ENCODE results near the gene TIPARP.

The TIPARP gene

GRCh38 chr3:156674046-156674910, at the start of gene TIPARP (continued):
- peak; percentile 77 for TF ChIP-seq ZNF341 (tag by site-specific recombination; IDR thresholded peaks at IDR 0.05; ENCODE audit: low read depth)
- no peak for TF ChIP-seq ZFP41 (tag by site-specific recombination; IDR thresholded peaks at IDR 0.05; ENCODE audit: borderline replicate concordance)
- TF ChIP-seq ZNF514 (tag by site-specific recombination; IDR thresholded peaks at IDR 0.05), result no peak
- TF ChIP-seq ZNF155 (tag by site-specific recombination; IDR thresholded peaks at IDR 0.05), result no peak
- peak; percentile 89 for TF ChIP-seq EGR2 (tag by site-specific recombination; IDR thresholded peaks at IDR 0.05; ENCODE audit: low read depth)
- TF ChIP-seq ZNF148 (tag by site-specific recombination; IDR thresholded peaks at IDR 0.05; ENCODE audit: borderline replicate concordance), result no peak
- TF ChIP-seq ZIC2 (tag by site-specific recombination; IDR thresholded peaks at IDR 0.05), result 0 out of 2 replicates have a peak, but pooled peaks have one; percentile 28
- TF ChIP-seq ZNF837 (tag by site-specific recombination; IDR thresholded peaks at IDR 0.05), result no peak
- no peak for TF ChIP-seq ZNF623 (tag by site-specific recombination; IDR thresholded peaks at IDR 0.05)
- TF ChIP-seq, protein P1, sequence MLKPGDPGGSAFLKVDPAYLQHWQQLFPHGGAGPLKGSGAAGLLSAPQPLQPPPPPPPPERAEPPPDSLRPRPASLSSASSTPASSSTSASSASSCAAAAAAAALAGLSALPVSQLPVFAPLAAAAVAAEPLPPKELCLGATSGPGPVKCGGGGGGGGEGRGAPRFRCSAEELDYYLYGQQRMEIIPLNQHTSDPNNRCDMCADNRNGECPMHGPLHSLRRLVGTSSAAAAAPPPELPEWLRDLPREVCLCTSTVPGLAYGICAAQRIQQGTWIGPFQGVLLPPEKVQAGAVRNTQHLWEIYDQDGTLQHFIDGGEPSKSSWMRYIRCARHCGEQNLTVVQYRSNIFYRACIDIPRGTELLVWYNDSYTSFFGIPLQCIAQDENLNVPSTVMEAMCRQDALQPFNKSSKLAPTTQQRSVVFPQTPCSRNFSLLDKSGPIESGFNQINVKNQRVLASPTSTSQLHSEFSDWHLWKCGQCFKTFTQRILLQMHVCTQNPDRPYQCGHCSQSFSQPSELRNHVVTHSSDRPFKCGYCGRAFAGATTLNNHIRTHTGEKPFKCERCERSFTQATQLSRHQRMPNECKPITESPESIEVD (tag by site-specific recombination; IDR thresholded peaks at IDR 0.05), result no peak
- TF ChIP-seq ZNF707 (tag by site-specific recombination; IDR thresholded peaks at IDR 0.05), result no peak
- no peak for TF ChIP-seq ZNF48 (tag by site-specific recombination; IDR thresholded peaks at IDR 0.05)
- no peak for TF ChIP-seq ZNF398 (tag by site-specific recombination; IDR thresholded peaks at IDR 0.05)
- no peak for TF ChIP-seq ZNF292 (tag by site-specific recombination; IDR thresholded peaks at IDR 0.05; ENCODE audit: borderline replicate concordance, low read depth)
- TF ChIP-seq BCL11A (tag by site-specific recombination; IDR thresholded peaks at IDR 0.05; ENCODE audit: low read depth), result peak; percentile 75
- no peak for TF ChIP-seq ZNF555 (tag by site-specific recombination; conservative IDR thresholded peaks at IDR 0.05)
- TF ChIP-seq, protein P2, sequence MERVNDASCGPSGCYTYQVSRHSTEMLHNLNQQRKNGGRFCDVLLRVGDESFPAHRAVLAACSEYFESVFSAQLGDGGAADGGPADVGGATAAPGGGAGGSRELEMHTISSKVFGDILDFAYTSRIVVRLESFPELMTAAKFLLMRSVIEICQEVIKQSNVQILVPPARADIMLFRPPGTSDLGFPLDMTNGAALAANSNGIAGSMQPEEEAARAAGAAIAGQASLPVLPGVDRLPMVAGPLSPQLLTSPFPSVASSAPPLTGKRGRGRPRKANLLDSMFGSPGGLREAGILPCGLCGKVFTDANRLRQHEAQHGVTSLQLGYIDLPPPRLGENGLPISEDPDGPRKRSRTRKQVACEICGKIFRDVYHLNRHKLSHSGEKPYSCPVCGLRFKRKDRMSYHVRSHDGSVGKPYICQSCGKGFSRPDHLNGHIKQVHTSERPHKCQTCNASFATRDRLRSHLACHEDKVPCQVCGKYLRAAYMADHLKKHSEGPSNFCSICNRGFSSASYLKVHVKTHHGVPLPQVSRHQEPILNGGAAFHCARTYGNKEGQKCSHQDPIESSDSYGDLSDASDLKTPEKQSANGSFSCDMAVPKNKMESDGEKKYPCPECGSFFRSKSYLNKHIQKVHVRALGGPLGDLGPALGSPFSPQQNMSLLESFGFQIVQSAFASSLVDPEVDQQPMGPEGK (tag by site-specific recombination; IDR thresholded peaks at IDR 0.05), result peak; percentile 70
- TF ChIP-seq ZNF548 (tag by site-specific recombination; IDR thresholded peaks at IDR 0.05), result no peak
- TF ChIP-seq ZNF518A (tag by site-specific recombination; conservative IDR thresholded peaks at IDR 0.05; ENCODE audit: low read depth), result no peak
- TF ChIP-seq ZXDB (tag by site-specific recombination; IDR thresholded peaks at IDR 0.05), result 0 out of 2 replicates have a peak, but pooled peaks have one; percentile 45
- 0 out of 2 replicates have a peak, but pooled peaks have one; percentile 47 for TF ChIP-seq ZNF121 (tag by site-specific recombination; IDR thresholded peaks at IDR 0.05)
- TF ChIP-seq, protein P3, sequence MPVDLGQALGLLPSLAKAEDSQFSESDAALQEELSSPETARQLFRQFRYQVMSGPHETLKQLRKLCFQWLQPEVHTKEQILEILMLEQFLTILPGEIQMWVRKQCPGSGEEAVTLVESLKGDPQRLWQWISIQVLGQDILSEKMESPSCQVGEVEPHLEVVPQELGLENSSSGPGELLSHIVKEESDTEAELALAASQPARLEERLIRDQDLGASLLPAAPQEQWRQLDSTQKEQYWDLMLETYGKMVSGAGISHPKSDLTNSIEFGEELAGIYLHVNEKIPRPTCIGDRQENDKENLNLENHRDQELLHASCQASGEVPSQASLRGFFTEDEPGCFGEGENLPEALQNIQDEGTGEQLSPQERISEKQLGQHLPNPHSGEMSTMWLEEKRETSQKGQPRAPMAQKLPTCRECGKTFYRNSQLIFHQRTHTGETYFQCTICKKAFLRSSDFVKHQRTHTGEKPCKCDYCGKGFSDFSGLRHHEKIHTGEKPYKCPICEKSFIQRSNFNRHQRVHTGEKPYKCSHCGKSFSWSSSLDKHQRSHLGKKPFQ (tag by site-specific recombination; IDR thresholded peaks at IDR 0.05), result no peak

All from HEK293 (cell line).